HG03039 (cell line): ENCODE results near the gene FCN3.

Experiments
- ATAC-seq: cut with Tn5 transposase; IDR thresholded peaks from one replicate; pipeline ENCODE4 v1.9.1; 2021; ENCODE audit warnings: mild to moderate bottlenecking, moderate library complexity; ENCODE audit not compliant: unreplicated experiment

Gene FCN3

DNA sequence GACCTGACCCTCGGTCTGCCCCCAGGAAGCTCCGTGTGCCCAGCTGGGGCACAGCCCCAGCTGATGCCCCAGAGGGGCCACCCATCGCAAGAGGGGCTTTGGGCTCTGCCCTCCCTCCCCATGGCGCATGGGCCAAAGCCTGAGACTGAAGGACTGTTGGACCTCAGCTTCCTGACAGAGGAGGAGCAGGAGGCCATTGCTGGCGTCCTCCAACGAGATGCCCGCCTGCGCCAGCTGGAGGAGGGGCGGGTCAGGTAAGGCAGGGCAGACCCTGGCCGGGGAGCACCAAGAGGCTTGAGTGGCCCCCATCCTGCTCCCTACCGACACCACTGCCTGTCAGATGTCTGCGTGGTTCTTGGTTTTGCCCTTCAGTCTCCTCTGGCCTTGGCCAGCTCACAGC is 29.4 kb downstream of the FCN3 start:
- ATAC-seq = no peak

- ATAC-seq = no peak
These were observed 31.0 kb downstream of the FCN3 start for GRCh38 chr1:27343639-27344025.

DNA sequence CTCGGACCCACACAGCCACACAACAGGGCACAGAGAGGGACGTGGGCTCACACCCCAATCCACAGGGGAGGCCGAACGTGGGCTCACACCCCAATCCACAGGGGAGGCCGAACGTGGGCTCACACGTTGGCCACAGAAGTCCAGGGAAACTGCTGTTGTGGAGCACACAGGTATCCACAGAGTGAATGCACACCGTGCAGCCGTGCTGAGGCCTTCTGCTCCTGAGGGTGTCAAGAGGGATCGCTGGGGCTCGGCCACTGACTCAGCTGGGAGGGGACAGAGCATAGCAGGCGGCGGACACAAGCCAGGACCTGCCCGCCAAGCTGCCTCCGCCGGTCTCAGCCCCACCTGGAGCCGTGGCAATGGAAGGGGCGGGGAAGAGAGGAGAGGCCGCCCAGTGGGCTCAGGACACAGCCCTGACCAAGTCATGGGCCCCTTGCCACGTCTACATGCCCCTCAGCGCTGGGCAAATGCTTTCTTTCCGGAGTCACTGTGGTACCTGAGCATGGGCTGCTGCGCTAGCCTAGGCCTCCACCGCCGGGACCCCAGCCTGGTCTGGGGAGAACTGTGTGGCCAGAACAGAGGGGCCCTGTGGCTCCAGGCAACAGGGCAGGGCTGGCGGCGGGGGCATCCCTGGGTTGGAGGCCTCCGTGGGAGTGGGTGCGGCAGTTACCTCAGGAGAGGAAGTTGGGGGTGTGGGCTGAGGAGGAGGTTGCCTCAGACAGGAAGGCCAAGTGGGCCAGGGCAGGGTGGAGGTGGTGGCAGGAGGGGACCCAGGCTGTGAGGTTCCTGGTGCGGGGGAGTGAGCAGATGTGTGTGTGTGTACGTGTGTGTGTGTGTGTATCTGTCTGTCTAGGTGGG is 31.6 kb downstream of the FCN3 start:
- no peak for ATAC-seq

GRCh38 chr1:27342391-27342777 is 32.2 kb downstream of the FCN3 start:
- no peak for ATAC-seq

GRCh38 chr1:27341525-27342252 is 32.9 kb downstream of the FCN3 start, which contains the start of gene SYTL1:
SYTL1 (plus strand) TSS chr1:27342022; CDS start chr1:27345335, 3,313 bp downstream.
- no peak for ATAC-seq

- no peak for ATAC-seq
These were observed 35.4 kb downstream of the FCN3 start for GRCh38 chr1:27339213-27339612.

DNA sequence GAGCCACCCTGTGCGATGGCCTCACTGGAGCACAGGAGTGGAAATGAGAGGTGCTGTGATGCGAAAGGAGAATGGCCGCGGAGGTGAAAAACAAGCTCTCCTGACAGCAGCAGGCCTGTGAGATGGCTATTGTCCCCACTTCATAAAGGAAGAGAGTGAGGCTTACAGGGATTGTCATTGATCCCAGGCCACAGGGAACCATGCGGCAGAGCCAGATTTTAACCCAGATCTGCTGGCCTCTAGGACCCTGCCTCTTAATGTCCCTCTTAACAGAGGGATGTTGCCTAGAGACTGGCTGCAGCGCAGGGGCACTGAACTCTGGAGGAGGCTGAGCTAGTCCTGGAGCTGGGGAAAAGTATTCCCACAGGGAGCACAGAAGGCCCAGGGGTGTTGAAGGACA is 35.9 kb downstream of the FCN3 start:
- ATAC-seq = no peak

GRCh38 chr1:27336756-27337155 is 37.9 kb downstream of the FCN3 start:
- ATAC-seq = no peak

- no peak for ATAC-seq
These were observed 38.9 kb downstream of the FCN3 start for GRCh38 chr1:27335506-27336422.

DNA sequence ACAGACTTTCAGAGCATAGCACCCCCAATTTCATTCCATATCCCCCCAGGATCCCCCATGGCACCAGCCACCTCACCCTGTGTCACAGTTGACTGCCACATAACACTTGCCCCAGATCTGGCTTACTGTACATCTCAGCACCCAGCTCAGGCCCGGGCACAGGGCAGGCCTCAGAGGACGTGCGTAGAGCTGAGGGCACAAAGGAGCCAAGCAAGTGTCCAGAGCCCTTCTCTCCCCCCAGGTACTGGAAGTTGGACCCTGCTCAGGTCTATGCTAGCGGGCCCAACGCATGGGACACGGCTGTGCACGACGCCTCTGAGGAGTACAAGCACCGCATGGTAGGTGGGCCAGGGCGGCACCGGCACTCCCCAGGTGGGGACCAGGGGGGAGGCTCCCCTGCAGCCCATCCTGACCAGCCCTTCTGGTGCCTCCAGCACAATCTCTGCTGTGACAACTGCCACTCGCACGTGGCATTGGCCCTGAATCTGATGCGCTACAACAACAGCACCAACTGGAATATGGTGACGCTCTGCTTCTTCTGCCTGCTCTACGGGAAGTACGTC is 40.8 kb downstream of the FCN3 start:
- ATAC-seq = no peak

- no peak for ATAC-seq
These were observed 41.9 kb downstream of the FCN3 start for GRCh38 chr1:27332536-27333281.

GRCh38 chr1:27331922-27332321 is 42.7 kb downstream of the FCN3 start:
- ATAC-seq = no peak

DNA sequence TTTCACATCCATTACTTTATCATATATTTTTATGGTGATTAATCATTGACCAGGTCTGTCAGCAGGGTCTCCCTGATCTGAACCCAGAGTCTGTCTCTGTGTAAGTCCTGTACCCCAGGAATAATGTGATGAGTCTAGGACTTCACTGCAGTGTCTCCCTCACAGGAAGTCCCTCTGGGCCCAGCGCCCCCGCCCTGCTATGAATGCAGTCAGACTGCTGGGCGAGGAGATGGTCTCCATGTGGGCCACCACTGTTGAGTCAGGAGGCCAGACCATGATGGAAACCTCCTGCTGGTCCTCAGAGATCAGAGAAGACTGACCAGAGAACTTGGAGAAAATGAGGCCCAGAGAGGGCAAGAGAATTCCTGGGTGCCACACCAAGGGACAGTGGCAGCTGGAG is 43.2 kb downstream of the FCN3 start:
- ATAC-seq = no peak

DNA sequence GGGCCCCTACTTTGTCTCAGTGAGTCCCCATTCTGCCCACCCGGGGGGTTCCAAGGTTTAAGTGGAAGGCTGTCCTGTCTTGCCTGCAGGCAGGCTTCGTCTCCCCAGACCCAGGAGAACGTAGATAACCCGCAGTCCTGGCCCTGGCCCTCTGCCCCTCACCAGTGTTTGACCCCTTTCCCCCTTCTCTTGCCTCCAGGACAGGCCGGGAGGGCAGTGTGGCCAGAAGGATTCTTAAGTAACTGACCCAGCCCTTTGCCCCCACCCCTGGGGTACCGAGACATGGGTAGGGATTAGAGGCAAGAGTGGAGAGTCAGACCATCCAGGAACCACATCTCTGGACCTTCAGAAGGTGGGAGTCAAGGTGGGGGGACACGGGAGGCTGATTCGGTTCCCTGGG is 43.8 kb downstream of the FCN3 start:
- ATAC-seq = no peak

- no peak for ATAC-seq
These were observed 46.7 kb downstream of the FCN3 start for GRCh38 chr1:27327964-27328363.

DNA sequence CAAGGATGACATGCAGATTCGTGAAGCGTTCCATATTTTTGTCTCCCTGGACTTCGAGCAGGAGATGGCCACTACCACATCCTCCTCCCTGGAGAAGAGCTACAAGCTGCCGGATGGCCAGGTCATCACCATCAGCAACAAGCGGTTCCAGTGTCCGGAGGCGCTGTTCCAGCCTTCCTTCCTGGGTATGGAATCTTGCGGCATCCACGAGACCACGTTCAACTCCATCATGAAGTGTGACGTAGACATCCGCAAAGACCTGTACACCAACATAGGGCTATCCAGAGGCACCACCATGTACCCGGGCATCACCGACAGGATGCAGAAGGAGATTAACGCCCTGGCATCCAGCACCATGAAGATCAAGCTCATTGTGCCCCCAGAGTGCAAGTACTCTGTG is 49.3 kb downstream of the FCN3 start:
- no peak for ATAC-seq

GRCh38 chr1:27322569-27323240 is 51.9 kb downstream of the FCN3 start:
- no peak for ATAC-seq

GRCh38 chr1:27321813-27322568 is 52.6 kb downstream of the FCN3 start, which contains the start of gene TMEM222:
TMEM222 (plus strand) TSS chr1:27322163; CDS start chr1:27322198, 35 bp downstream.
- ATAC-seq = peak; percentile 88
